ENCODE data around the gene THRB. TPM values are rescaled to one million over a fixed set of nuclear protein-coding genes. Genes with fewer than 3 reads are reported as not detected.

The THRB gene
- total RNA-seq, 1 donor from 2014 or later, result 0.56 TPM

- H3K36me3 Mint-ChIP-seq (ENCODE audit: unreplicated experiment), result no peaks in the 10 kb centered on the region
These were observed 26.3 kb upstream of the THRB start for GRCh38 chr3:24520976-24521419.

GRCh38 chr3:24520101-24520495 is 25.4 kb upstream of the THRB start:
- no peak overlapping the region for H3K27ac Mint-ChIP-seq (ENCODE audit: unreplicated experiment)
- no peak overlapping the region for H3K4me3 Mint-ChIP-seq (ENCODE audit: unreplicated experiment)
- H3K9me3 Mint-ChIP-seq (ENCODE audit: unreplicated experiment), result peaks cover 2% of the 10 kb centered on the region

More at GRCh38 chr3:24520976-24521419, 26.3 kb upstream of the THRB start:
- Mint-ChIP-seq H3K4me1 (ENCODE audit: low read depth, unreplicated experiment) (peaks cover 2% of the 10 kb centered on the region), H3K27me3 (ENCODE audit: unreplicated experiment) (peaks cover 13% of the 10 kb centered on the region), H3K4me3 (ENCODE audit: unreplicated experiment) (peak overlapping the region; percentile 85), H3K27ac (ENCODE audit: unreplicated experiment) (peak overlapping the region; percentile 59), H3K9me3 (ENCODE audit: unreplicated experiment) (peaks cover 2% of the 10 kb centered on the region)
- TF ChIP-seq CTCF (IDR thresholded peaks at IDR 0.05; ENCODE audit: partially characterized antibody, unreplicated experiment), result no peak
- no peak for DNase-seq

GRCh38 chr3:24519368-24520100 is 24.9 kb upstream of the THRB start:
- Mint-ChIP-seq H3K9me3 (ENCODE audit: unreplicated experiment) (peaks cover 2% of the 10 kb centered on the region), H3K4me1 (ENCODE audit: low read depth, unreplicated experiment) (peaks cover 2% of the 10 kb centered on the region), H3K36me3 (ENCODE audit: unreplicated experiment) (no peaks in the 10 kb centered on the region), H3K4me3 (ENCODE audit: unreplicated experiment) (no peak overlapping the region), H3K27ac (ENCODE audit: unreplicated experiment) (no peak overlapping the region), H3K27me3 (ENCODE audit: unreplicated experiment) (peaks cover 13% of the 10 kb centered on the region)
- no peak for DNase-seq
- no peak for TF ChIP-seq CTCF (IDR thresholded peaks at IDR 0.05; ENCODE audit: partially characterized antibody, unreplicated experiment)

More at GRCh38 chr3:24520101-24520495, 25.4 kb upstream of the THRB start:
- Mint-ChIP-seq H3K27me3 (ENCODE audit: unreplicated experiment) (peaks cover 13% of the 10 kb centered on the region), H3K36me3 (ENCODE audit: unreplicated experiment) (no peaks in the 10 kb centered on the region), H3K4me1 (ENCODE audit: low read depth, unreplicated experiment) (peaks cover 2% of the 10 kb centered on the region)
- no peak for TF ChIP-seq CTCF (IDR thresholded peaks at IDR 0.05; ENCODE audit: partially characterized antibody, unreplicated experiment)
- DNase-seq, result no peak

- Mint-ChIP-seq H3K27ac (ENCODE audit: unreplicated experiment) (no peak overlapping the region), H3K4me3 (ENCODE audit: unreplicated experiment) (no peak overlapping the region), H3K27me3 (ENCODE audit: unreplicated experiment) (peaks cover 13% of the 10 kb centered on the region), H3K4me1 (ENCODE audit: low read depth, unreplicated experiment) (peaks cover 2% of the 10 kb centered on the region), H3K9me3 (ENCODE audit: unreplicated experiment) (peaks cover 2% of the 10 kb centered on the region), H3K36me3 (ENCODE audit: unreplicated experiment) (no peaks in the 10 kb centered on the region)
- TF ChIP-seq CTCF (IDR thresholded peaks at IDR 0.05; ENCODE audit: partially characterized antibody, unreplicated experiment), result no peak
- DNase-seq, result no peak
These were observed 24.3 kb upstream of the THRB start for GRCh38 chr3:24518990-24519367.

GRCh38 chr3:24514119-24514518 is 19.5 kb upstream of the THRB start:
- no peaks in the 10 kb centered on the region for H3K4me1 Mint-ChIP-seq (ENCODE audit: low read depth, unreplicated experiment)
- no peak overlapping the region for H3K4me3 Mint-ChIP-seq (ENCODE audit: unreplicated experiment)
- no peak for TF ChIP-seq CTCF (IDR thresholded peaks at IDR 0.05; ENCODE audit: partially characterized antibody, unreplicated experiment)
- no peaks in the 10 kb centered on the region for H3K9me3 Mint-ChIP-seq (ENCODE audit: unreplicated experiment)
- peaks cover 6% of the 10 kb centered on the region for H3K27me3 Mint-ChIP-seq (ENCODE audit: unreplicated experiment)
- no peak overlapping the region for H3K27ac Mint-ChIP-seq (ENCODE audit: unreplicated experiment)
- no peak for DNase-seq
- no peaks in the 10 kb centered on the region for H3K36me3 Mint-ChIP-seq (ENCODE audit: unreplicated experiment)

Measured in glutamatergic neuron (in vitro differentiated cells).